Kidney epithelial cell (primary cell): Measurements from ENCODE around the gene COA1. TPM values are rescaled to one million over a fixed set of nuclear protein-coding genes. Genes with fewer than 3 reads are reported as not detected.
"Not testable (repeated sequence)": the region's sequence is repeated elsewhere in the genome, so short reads cannot be mapped to it uniquely, and the experiment has no call there.

ENCODE experiments used
- DNase-seq: peaks from one replicate; pipeline ENCODE4 v3.0.0-alpha.2; 2010; ENCODE audit warnings: low read depth
- H3K27me3 ChIP-seq: 2 replicates; pipeline ENCODE4 v1.6.0; 2011; ENCODE audit warnings: low read length; ENCODE audit not compliant: control insufficient read depth, insufficient read depth
- H3K36me3 ChIP-seq: 2 replicates; pipeline ENCODE4 v1.5.1; 2011; ENCODE audit warnings: low read length; ENCODE audit not compliant: control insufficient read depth, insufficient read depth
- H3K4me3 ChIP-seq: 2 replicates; pipeline ENCODE4 v1.5.1; 2011; ENCODE audit warnings: low read depth, mild to moderate bottlenecking, control low read depth, low read length
- total RNA-seq: library from RNA; depleted of rRNA; stranded (reverse); fragments of >200 nt; gene quantifications from 2 replicates; pipeline ENCODE4 v1.2.3, GENCODE V29; 2015
- TF ChIP-seq, protein P1 (sequence below): IDR thresholded peaks from 2 replicates; pipeline ENCODE4 v1.5.1; 2011; ENCODE audit warnings: mild to moderate bottlenecking, moderate library complexity, low read length, control low read depth, inconsistent platforms; ENCODE audit not compliant: insufficient read depth, poor library complexity, severe bottlenecking

The COA1 gene
- total RNA-seq, 1 donor from 2014 or later: 67.1 TPM

DNA sequence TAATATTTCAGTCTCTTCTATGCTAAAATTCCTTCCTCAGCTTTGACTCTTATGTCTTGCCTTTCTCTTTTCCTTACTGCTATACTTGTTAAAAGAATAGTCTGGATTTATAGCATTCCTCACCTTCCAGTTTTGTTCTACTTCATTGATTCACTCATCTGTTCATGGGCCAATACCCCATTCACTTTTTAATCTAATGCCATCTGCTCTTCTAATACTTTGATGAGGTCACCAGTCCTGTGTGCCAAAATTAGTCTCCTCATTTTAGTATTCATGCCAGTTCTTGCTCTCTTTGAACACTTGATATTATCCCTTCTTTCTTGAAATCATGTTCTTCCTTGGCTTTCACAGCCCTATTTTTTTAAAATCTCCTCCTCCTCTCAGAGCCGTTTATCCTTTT lies 127.1 kb downstream of the COA1 start:
- H3K4me3 ChIP-seq: no peak overlapping the region
- no peaks in the 10 kb centered on the region for H3K27me3 ChIP-seq
- TF ChIP-seq, protein P1, sequence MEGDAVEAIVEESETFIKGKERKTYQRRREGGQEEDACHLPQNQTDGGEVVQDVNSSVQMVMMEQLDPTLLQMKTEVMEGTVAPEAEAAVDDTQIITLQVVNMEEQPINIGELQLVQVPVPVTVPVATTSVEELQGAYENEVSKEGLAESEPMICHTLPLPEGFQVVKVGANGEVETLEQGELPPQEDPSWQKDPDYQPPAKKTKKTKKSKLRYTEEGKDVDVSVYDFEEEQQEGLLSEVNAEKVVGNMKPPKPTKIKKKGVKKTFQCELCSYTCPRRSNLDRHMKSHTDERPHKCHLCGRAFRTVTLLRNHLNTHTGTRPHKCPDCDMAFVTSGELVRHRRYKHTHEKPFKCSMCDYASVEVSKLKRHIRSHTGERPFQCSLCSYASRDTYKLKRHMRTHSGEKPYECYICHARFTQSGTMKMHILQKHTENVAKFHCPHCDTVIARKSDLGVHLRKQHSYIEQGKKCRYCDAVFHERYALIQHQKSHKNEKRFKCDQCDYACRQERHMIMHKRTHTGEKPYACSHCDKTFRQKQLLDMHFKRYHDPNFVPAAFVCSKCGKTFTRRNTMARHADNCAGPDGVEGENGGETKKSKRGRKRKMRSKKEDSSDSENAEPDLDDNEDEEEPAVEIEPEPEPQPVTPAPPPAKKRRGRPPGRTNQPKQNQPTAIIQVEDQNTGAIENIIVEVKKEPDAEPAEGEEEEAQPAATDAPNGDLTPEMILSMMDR: no peak
- H3K36me3 ChIP-seq: no peaks in the 10 kb centered on the region
- no peak for DNase-seq

DNA sequence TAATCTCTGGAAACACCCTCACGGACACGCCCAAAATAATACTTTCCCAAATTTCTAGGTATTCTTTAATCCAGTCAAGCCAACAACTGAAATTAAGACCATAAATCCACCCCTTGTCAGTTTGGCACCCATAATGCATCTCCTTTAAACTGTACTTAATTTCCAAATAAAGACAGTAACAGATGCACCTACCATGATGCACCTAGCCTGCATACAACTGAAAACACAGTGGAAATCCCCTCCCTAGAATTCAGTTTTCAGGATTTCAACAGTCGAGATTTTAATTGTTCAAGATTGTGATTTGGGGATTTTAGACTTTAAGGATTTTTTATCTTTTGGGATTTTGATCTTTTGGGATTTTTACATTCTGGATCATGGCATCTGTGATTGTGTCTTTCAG lies 129.3 kb downstream of the COA1 start:
- TF ChIP-seq, protein P1: no peak
- H3K27me3 ChIP-seq: no peaks in the 10 kb centered on the region

DNA sequence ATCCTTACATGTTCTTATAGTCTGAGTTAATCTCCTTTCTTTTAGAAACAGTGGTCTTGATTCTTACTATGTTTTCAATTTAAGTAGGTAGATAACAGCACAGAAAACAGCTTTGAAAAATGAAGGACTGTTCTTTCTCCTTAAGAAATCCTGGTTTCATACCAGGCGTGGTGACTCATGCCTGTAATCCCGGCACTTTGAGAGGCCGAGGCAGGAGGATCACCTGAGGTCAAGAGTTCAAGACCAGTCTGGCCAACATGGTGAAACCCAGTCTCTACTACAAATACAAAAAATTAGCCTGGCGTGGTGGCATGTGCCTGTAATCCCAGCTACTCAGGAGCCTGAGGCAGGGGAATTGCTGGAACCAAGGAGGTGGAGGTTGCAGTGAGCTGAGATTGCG lies 132.9 kb downstream of the COA1 start:
- not testable (repeated sequence) for DNase-seq

More for the DNA sequence above, 129.3 kb downstream of the COA1 start:
- DNase-seq: no peak
- Histone ChIP-seq H3K36me3 (no peaks in the 10 kb centered on the region), H3K4me3 (no peak overlapping the region)

DNA sequence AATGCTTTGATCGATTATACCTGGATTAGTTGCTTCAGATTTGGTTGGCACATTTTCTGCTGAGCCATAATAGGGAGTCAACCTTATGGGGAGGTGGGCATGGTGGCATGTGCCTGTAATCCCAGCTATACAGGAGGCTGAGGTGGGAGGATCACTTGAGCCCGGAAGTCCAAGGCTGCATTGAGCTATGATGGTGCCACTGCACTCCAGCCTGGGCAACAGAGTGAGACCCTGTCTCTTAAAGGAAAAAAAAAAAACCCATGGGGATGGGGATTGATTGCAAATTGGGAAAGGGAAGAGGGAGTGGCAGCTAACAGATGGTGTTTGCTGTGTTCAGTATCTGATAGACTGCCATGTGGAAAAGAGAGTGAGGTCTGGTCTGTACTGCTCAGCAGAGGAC lies 135.3 kb downstream of the COA1 start:
- DNase-seq: no peak
- no peaks in the 10 kb centered on the region for H3K36me3 ChIP-seq
- TF ChIP-seq, protein P1: no peak
- H3K4me3 ChIP-seq: no peak overlapping the region
- no peaks in the 10 kb centered on the region for H3K27me3 ChIP-seq

More for the DNA sequence above, 132.9 kb downstream of the COA1 start:
- not testable (repeated sequence) for H3K36me3 ChIP-seq, H3K4me3 ChIP-seq, H3K27me3 ChIP-seq

DNA sequence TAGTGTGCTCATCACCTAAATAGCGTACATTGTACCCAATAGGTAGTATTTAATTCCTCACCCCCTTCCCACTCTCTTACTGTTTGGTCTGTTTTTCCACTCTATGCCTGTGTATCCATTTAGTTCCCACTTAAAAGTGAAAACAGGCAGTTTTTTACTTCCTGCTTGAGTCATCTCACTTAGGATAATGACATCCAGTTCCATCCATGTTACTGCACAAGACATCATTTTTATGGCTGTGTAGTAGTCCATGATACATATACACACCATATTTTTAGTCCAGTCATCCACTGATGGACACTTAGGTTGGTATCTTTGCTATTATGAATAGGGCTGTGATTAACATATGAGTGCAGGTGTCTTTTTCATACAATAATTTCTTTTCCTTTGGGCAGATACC lies 136.3 kb downstream of the COA1 start:
- H3K4me3 ChIP-seq: no peak overlapping the region
- TF ChIP-seq, protein P1: no peak
- no peaks in the 10 kb centered on the region for H3K36me3 ChIP-seq
- DNase-seq: no peak
- H3K27me3 ChIP-seq: no peaks in the 10 kb centered on the region

DNA sequence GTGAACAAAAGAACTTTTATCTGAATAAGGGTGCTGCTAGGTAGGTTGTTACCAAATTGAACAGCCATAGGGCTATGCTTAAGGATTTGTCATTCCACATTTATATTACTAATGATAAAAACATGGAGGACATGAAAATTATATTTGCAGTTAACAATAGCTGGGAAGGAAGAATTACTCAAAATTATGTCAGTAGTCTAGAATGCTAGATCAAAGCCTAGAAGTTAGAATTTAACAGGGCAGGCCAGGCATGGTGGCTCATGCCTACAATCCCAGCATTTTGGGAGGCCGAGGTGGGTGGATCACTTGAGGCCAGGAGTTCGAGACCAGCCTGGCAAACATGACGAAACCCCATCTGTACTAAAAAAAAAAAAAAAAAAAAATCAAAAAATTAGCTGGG lies 137.0 kb downstream of the COA1 start:
- H3K4me3 ChIP-seq: no peak overlapping the region
- DNase-seq: no peak

More for the DNA sequence above, 137.0 kb downstream of the COA1 start:
- Histone ChIP-seq H3K36me3 (no peaks in the 10 kb centered on the region), H3K27me3 (no peaks in the 10 kb centered on the region)
- TF ChIP-seq, protein P1: no peak
